HG02642 (cell line): Measurements from ENCODE around the gene PRPS1L1.

Experiments used
- ATAC-seq: cut with Tn5 transposase; IDR thresholded peaks from one replicate; pipeline ENCODE4 v1.9.1; 2021; ENCODE audit warnings: mild to moderate bottlenecking; ENCODE audit not compliant: unreplicated experiment, poor library complexity

The PRPS1L1 gene

GRCh38 chr7:18027628-18028027 is at the start of gene PRPS1L1:
Gene PRPS1L1, minus strand, starts transcription at chr7:18027846.
- ATAC-seq: no peak

GRCh38 chr7:18076461-18076860 is 48.8 kb upstream of the PRPS1L1 start:
- ATAC-seq: no peak

DNA sequence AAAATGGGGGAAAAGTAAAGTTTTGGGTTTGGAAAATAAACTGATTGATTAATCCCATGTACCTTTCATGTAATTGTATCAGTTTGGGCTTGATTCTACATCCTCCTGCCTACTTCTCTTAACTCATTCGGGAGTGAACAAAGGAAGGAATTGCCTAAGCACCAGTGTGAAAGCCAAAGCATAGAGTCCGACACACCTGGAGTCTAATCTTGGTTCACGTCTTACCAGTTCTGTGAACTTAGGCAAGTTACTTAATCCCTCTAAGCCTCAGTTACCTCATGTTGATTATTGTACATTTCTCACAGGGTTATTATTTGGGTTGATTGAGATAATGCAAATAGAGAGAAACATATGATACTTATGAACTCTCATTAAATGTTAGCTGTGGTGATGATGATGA is 41.1 kb upstream of the PRPS1L1 start:
- no peak for ATAC-seq

DNA sequence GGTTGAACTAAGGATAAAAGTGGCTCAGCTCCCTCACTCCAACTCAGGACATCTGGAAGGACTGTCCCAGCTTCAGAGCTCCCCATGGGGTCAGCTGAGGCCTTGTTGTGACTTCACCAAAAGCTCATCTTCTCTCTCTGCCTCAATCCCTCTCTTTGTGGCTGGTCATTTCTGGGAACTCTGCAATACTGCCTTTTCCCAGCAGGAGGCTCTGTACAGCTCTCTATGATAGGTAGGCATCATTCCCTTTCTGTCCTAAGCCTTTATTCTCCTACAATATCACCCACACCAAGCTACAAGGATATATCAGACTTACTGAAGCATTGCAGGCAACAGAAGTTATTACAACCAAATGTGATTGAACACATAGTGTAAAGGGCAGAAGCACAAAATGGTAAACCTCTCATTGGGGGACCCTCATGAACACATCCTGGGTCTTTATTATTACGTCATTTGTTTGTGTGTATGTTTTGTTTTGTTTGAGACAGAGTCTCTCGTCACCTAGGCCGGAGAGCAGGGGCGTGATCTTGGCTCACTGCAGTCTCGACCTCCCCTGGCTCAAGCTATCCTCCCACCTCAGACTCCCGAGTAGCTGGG is 36.7 kb upstream of the PRPS1L1 start:
- ATAC-seq: peak; percentile 61

- no peak for ATAC-seq
These were observed 35.7 kb upstream of the PRPS1L1 start for GRCh38 chr7:18063149-18063901.

- ATAC-seq: no peak
These were observed 31.5 kb upstream of the PRPS1L1 start for GRCh38 chr7:18059171-18059570.

GRCh38 chr7:18053941-18054340 is 26.3 kb upstream of the PRPS1L1 start:
- no peak for ATAC-seq

- ATAC-seq: no peak
These were observed 25.7 kb upstream of the PRPS1L1 start for GRCh38 chr7:18053177-18053928.

DNA sequence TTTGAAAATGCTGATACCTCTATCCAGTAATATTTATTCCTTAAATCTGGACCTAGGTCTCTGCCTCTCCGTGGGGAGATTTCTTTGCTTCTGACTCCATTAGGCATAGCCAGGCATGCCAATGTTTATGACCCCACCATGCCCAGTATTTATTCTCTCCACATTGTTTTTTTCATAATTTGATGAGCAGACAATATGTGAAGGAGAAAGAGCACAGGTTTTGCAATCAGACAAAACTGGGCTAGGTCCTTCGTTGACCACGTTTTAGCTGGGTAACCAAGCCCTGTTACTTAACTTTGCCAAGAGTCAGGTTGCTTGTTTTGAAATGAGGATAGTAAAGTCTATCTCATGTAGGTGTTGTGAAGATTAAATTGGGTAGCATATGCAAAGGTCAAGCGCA is 21.6 kb upstream of the PRPS1L1 start:
- no peak for ATAC-seq

GRCh38 chr7:18046601-18047000 is 19.0 kb upstream of the PRPS1L1 start:
- ATAC-seq: no peak

GRCh38 chr7:18045171-18045570 is 17.5 kb upstream of the PRPS1L1 start:
- no peak for ATAC-seq

GRCh38 chr7:18041191-18041590 is 13.5 kb upstream of the PRPS1L1 start:
- no peak for ATAC-seq

- ATAC-seq: no peak
These were observed 12.6 kb upstream of the PRPS1L1 start for GRCh38 chr7:18040196-18040595.

DNA sequence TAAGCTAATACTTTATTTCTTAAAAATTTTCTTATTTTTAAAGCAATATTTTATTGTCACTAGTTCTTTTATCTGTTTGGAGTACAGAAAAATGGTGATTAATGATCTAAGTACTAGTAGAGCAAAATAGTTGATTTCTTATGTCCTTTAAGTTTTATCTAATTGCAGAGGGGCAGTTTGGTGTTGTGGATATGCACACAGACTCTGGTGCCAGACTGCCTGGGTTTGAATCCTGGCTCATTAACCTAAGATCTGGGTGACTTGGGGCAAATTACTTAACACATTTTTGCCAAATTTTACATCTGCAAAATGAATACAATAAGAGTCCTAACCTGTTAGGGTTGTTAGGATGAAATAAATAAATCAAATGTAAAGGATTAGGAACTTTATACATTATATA is 10.7 kb upstream of the PRPS1L1 start:
- ATAC-seq: no peak

DNA sequence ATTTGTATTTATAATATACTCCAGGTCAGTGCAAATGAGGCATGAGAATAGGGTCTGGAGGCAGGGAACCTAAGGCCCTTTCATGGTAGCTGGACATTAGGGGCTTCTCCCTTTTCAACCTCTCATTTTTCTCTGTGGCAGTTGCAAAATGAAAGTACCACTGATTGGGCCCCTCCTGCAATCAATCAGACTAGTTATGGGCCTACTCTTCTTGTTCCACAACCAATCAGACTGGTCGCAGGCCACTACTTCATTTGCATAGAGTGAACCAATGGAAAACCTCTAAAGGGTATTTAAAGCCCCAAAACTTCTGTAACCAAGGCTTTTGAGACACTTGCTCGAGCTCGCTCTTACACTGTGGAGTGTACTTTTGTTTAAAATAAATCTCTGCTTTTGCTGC is 10.0 kb upstream of the PRPS1L1 start:
- ATAC-seq: no peak

- ATAC-seq: no peak
These were observed 9.1 kb upstream of the PRPS1L1 start for GRCh38 chr7:18036783-18037182.

GRCh38 chr7:18030758-18031157 is 3.1 kb upstream of the PRPS1L1 start:
- ATAC-seq: no peak

- ATAC-seq: no peak
These were observed 7.4 kb downstream of the PRPS1L1 start for GRCh38 chr7:18020138-18020715.

GRCh38 chr7:18019555-18019954 is 8.1 kb downstream of the PRPS1L1 start:
- ATAC-seq: no peak

DNA sequence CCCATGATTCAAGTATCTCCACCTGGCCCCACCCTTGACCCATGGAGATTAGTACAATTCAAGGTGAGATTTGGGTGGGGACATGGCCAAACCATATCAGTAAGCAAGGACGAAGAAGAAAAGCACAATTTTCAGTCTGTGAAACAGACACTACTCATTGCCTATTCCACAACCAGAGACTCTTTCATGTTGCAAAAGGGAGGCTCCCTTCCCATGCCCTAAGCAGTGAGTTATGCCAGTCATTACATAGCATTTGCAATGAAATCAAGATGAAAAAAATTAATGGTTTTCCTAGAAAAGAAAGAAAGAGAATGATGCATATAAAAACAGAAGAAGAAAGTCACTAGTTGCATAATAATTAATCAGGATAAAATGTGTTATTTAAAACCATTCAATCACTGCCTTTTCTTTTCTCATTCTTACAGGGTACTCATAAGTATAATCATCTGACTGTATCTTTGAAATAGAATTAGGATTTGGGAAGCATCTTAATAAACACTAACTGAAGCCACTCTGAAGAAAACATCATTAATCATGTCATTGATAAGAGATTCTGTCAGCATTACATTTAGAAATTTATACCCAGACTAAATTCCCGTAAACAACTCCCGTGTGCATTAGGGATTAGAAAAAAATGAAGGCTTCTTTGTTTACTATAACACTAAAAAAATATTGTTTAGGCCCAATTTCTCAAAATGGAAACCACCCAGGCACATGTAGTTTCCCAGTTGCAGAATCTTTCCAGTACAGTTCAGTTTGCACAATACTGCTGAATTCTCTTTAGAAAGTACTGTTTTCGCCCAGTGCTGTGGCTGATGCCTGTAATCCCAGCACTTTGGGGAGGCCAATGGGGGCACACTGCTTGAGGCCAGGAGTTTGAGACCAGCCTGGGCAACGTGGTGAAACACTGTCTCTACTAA is 9.1 kb downstream of the PRPS1L1 start:
- ATAC-seq: no peak
